ENCODE results near the gene EPAS1. TPM values are rescaled to one million over a fixed set of nuclear protein-coding genes. Genes with fewer than 3 reads are reported as not detected.

The EPAS1 gene
- total RNA-seq, 3 donors from 2014 or later: 92.5 to 274 (median 229) TPM

- TF ChIP-seq CTCF (IDR thresholded peaks at IDR 0.05): no peak
- no peak for TF ChIP-seq POLR2AphosphoS5 (IDR thresholded peaks at IDR 0.05)
- TF ChIP-seq POLR2A (IDR thresholded peaks at IDR 0.05): no peak
- no peak overlapping the region for H3K4me3 ChIP-seq
- intact Hi-C loops (cut with DNase I; ENCODE audit: low total_unique reads): no loop called here
- no peaks in the 10 kb centered on the region for H3K9me3 ChIP-seq
- H3K27ac ChIP-seq: peak overlapping the region in 1 of 2 donors; percentile 26
- H3K4me1 ChIP-seq: no peaks in the 10 kb centered on the region
- no peak for DNase-seq (ENCODE audit: low spot score in 2 of 2)
- H3K27me3 ChIP-seq: no peaks in the 10 kb centered on the region
- H3K36me3 ChIP-seq: no peaks in the 10 kb centered on the region
Observed at GRCh38 chr2:46435796-46436360, 138.7 kb downstream of the EPAS1 start.

Other genes starting within 250 kb of the EPAS1 start
- gene TMEM247, start 182.2 kb downstream of the EPAS1 start, total RNA-seq: not detected
- gene RHOQ, start 245.1 kb downstream of the EPAS1 start, total RNA-seq: 100 to 1,000 TPM in 2 of 3 donors, 10 to 100 TPM in 1; 90.7 to 302 (median 110) TPM
- 1 to 10 TPM; 4.9 to 9.0 (median 8.5) TPM for gene ATP6V1E2, start 245.2 kb downstream of the EPAS1 start, total RNA-seq

All from breast epithelium (tissue), 4 donors.